NCI-H2107 treated with DMSO at 0.1 percent for 48 hours (cell line): ENCODE results near the gene POP5.
A peak's percentile ranks its signal among the peaks of the same experiment; 100 is the strongest.

ENCODE experiments used
- DNase-seq: peaks from one replicate; lab custom pipeline; 2025; ENCODE audit not compliant: unreplicated experiment; lab: John Stamatoyannopoulos, UW

Gene POP5

GRCh38 chr12:120590741-120591407, 9.7 kb upstream of the POP5 start:
- no peak for DNase-seq

GRCh38 chr12:120588948-120589930, 8.0 kb upstream of the POP5 start:
- no peak for DNase-seq

GRCh38 chr12:120588371-120588770, 7.2 kb upstream of the POP5 start:
- no peak for DNase-seq

- no peak for DNase-seq
Observed at GRCh38 chr12:120586860-120587259, 5.7 kb upstream of the POP5 start.

GRCh38 chr12:120586206-120586605, 5.0 kb upstream of the POP5 start:
- no peak for DNase-seq

- no peak for DNase-seq
Observed at GRCh38 chr12:120584343-120585149, 3.3 kb upstream of the POP5 start.

GRCh38 chr12:120583478-120584030, 2.4 kb upstream of the POP5 start:
- no peak for DNase-seq

- no peak for DNase-seq
Observed at GRCh38 chr12:120581998-120582397, 796 bp upstream of the POP5 start.

GRCh38 chr12:120579179-120579578, 2.0 kb downstream of the POP5 start:
- peak; percentile 10 for DNase-seq

GRCh38 chr12:120574106-120574505, 7.1 kb downstream of the POP5 start:
- no peak for DNase-seq

GRCh38 chr12:120573560-120573959, 7.6 kb downstream of the POP5 start:
- no peak for DNase-seq

- DNase-seq = no peak
Observed at GRCh38 chr12:120571299-120571698, 9.9 kb downstream of the POP5 start.

- DNase-seq = no peak
Observed at GRCh38 chr12:120563495-120563894, 17.7 kb downstream of the POP5 start.

- DNase-seq = no peak
Observed at GRCh38 chr12:120562906-120563305, 18.3 kb downstream of the POP5 start.

GRCh38 chr12:120557589-120557988, 23.6 kb downstream of the POP5 start:
- DNase-seq = no peak

GRCh38 chr12:120554678-120555077, 26.5 kb downstream of the POP5 start:
- DNase-seq = no peak

GRCh38 chr12:120546050-120546386, 35.2 kb downstream of the POP5 start:
- no peak for DNase-seq

- no peak for DNase-seq
Observed at GRCh38 chr12:120544691-120545090, 36.5 kb downstream of the POP5 start.

GRCh38 chr12:120542166-120542565, 39.0 kb downstream of the POP5 start:
- no peak for DNase-seq

GRCh38 chr12:120540445-120540844, 40.8 kb downstream of the POP5 start:
- DNase-seq = no peak

- no peak for DNase-seq
Observed at GRCh38 chr12:120539303-120539702, 41.9 kb downstream of the POP5 start.
